Hepatocyte (in vitro differentiated cells): ENCODE results near the gene HAUS7. TPM values are rescaled to one million over a fixed set of nuclear protein-coding genes. Genes with fewer than 3 reads are reported as not detected.

ENCODE experiments used
- DNase-seq: peaks from one replicate; pipeline ENCODE4 v3.0.0-alpha.2; 2016; ENCODE audit warnings: low spot score
- H2AFZ ChIP-seq: fragments of 200-600 bp; sonication (generic); 2 replicates; pipeline ENCODE4 v1.6.0; 2016; ENCODE audit warnings: antibody characterized with exemption, mild to moderate bottlenecking
- H3K27ac ChIP-seq: fragments of 200-600 bp; sonication (generic); 2 replicates; pipeline ENCODE4 v1.5.1; 2016; ENCODE audit warnings: mild to moderate bottlenecking
- H3K27me3 ChIP-seq: fragments of 200-600 bp; sonication (generic); 2 replicates; pipeline ENCODE4 v1.6.1; 2016
- H3K36me3 ChIP-seq: fragments of 200-600 bp; sonication (generic); replicated peaks from 2 replicates; pipeline ENCODE4 v1.5.1; 2016; ENCODE audit warnings: low read depth; ENCODE audit not compliant: insufficient read depth
- H3K4me1 ChIP-seq: fragments of 200-600 bp; sonication (generic); 2 replicates; pipeline ENCODE4 v1.5.1; 2016; ENCODE audit warnings: mild to moderate bottlenecking, moderate library complexity; ENCODE audit not compliant: insufficient read depth
- H3K4me2 ChIP-seq: fragments of 200-600 bp; sonication (generic); 2 replicates; pipeline ENCODE4 v1.6.0; 2016
- H3K4me3 ChIP-seq: fragments of 200-600 bp; sonication (generic); 2 replicates; pipeline ENCODE4 v1.5.1; 2016; ENCODE audit warnings: mild to moderate bottlenecking
- H3K79me2 ChIP-seq: fragments of 200-600 bp; sonication (generic); 2 replicates; pipeline ENCODE4 v1.6.0; 2017; ENCODE audit warnings: mild to moderate bottlenecking
- H3K9me2 ChIP-seq: fragments of 200-600 bp; sonication (generic); replicated peaks from 2 replicates; pipeline ENCODE4 v1.6.0; 2017; ENCODE audit warnings: mild to moderate bottlenecking; ENCODE audit not compliant: insufficient read depth
- H3K9me3 ChIP-seq: fragments of 200-600 bp; sonication (generic); 2 replicates; pipeline ENCODE4 v1.5.1; 2016; ENCODE audit warnings: low read depth, mild to moderate bottlenecking
- H4K20me1 ChIP-seq: fragments of 200-600 bp; sonication (generic); 2 replicates; pipeline ENCODE4 v1.6.0; 2016; ENCODE audit warnings: mild to moderate bottlenecking; ENCODE audit not compliant: insufficient read depth, poor library complexity, severe bottlenecking
- CTCF ChIP-seq: fragments of 200-600 bp; sonication (generic); IDR thresholded peaks from 2 replicates; pipeline ENCODE4 v1.5.1; 2016; ENCODE audit warnings: antibody characterized with exemption, mild to moderate bottlenecking; ENCODE audit not compliant: poor library complexity
- EZH2 ChIP-seq: fragments of 200-600 bp; sonication (generic); IDR thresholded peaks from 2 replicates; pipeline ENCODE4 v1.6.1; 2016; ENCODE audit warnings: antibody characterized with exemption, mild to moderate bottlenecking, borderline replicate concordance
- EZH2phosphoT487 ChIP-seq: fragments of 200-600 bp; sonication (generic); IDR thresholded peaks from one replicate; pipeline ENCODE4 v1.6.1; 2018; ENCODE audit warnings: antibody characterized with exemption, mild to moderate bottlenecking, low read depth, moderate library complexity; ENCODE audit not compliant: unreplicated experiment, severe bottlenecking
- WGBS: methylation state at CpG from one replicate; pipeline ENCODE4 v1.1.6; 2016; ENCODE audit warnings: low lambda C conversion rate; ENCODE audit errors: missing lambda C conversion rate; 5-methylcytosine and 5-hydroxymethylcytosine counted together
- polyA plus RNA-seq: library from polyadenylated mRNA; unstranded; fragments of >200 nt; fragmentation: Nextera tagmentation; extraction: Ambion mirVana; gene quantifications from 2 replicates; pipeline ENCODE4 v1.2.1, GENCODE V29; 2016
- total RNA-seq: library from RNA; depleted of rRNA; stranded (reverse); fragments of >200 nt; gene quantifications from 2 replicates; pipeline ENCODE4 v1.2.3, GENCODE V29; 2014

The HAUS7 gene
- total and polyA plus RNA-seq, 2 experiments from 2014 or later, result 17.5 to 23.1 TPM

- Histone ChIP-seq H2AFZ (no peak within 1 kb of the TSS), H3K4me1 (peaks cover 14% of the 10 kb centered on the region), H3K79me2 (no peaks in the 10 kb centered on the region), H3K4me3 (no peak within 1 kb of the TSS), H3K4me2 (peak within 1 kb of the TSS; percentile 76), H3K36me3 (no peaks in the 10 kb centered on the region), H4K20me1 (no peaks in the 10 kb centered on the region), H3K27me3 (no peaks in the 10 kb centered on the region), H3K9me3 (no peaks in the 10 kb centered on the region), H3K27ac (peak within 1 kb of the TSS; percentile 76), H3K9me2 (no peaks in the 10 kb centered on the region)
- TF ChIP-seq CTCF (peak; percentile 38), EZH2 (no peak)
- 46% methylated on average over 24 of the region's 41 CpGs for WGBS
- peak; percentile 59 for DNase-seq
Measured at GRCh38 chrX:153494541-153495361, 24.4 kb upstream of the HAUS7 start, which contains the start of gene BGN. Gene BGN, plus strand, starts transcription at chrX:153494980. Its CDS starts 9,652 bp downstream, at chrX:153504632.

GRCh38 chrX:153494061-153494460 is 23.7 kb upstream of the HAUS7 start:
- H3K4me3 ChIP-seq, result no peak overlapping the region
- peak overlapping the region; percentile 70 for H3K27ac ChIP-seq
- H4K20me1 ChIP-seq, result no peaks in the 10 kb centered on the region
- no peak overlapping the region for H2AFZ ChIP-seq
- no peaks in the 10 kb centered on the region for H3K9me2 ChIP-seq
- peak overlapping the region; percentile 76 for H3K4me2 ChIP-seq
- peaks cover 14% of the 10 kb centered on the region for H3K4me1 ChIP-seq
- no peaks in the 10 kb centered on the region for H3K79me2 ChIP-seq
- H3K27me3 ChIP-seq, result no peaks in the 10 kb centered on the region
- no peaks in the 10 kb centered on the region for H3K36me3 ChIP-seq
- no peak for DNase-seq
- 74% methylated on average over 10 of the region's 12 CpGs for WGBS
- no peak for TF ChIP-seq CTCF
- TF ChIP-seq EZH2, result no peak
- TF ChIP-seq EZH2phosphoT487, result no peak
- H3K9me3 ChIP-seq, result no peaks in the 10 kb centered on the region

GRCh38 chrX:153493085-153493484 is 22.7 kb upstream of the HAUS7 start:
- Histone ChIP-seq H3K27me3 (no peaks in the 10 kb centered on the region), H2AFZ (no peak overlapping the region), H3K4me2 (no peak overlapping the region), H3K9me2 (no peaks in the 10 kb centered on the region), H3K36me3 (no peaks in the 10 kb centered on the region), H4K20me1 (no peaks in the 10 kb centered on the region), H3K4me1 (peaks cover 21% of the 10 kb centered on the region), H3K79me2 (no peaks in the 10 kb centered on the region), H3K4me3 (no peak overlapping the region), H3K27ac (no peak overlapping the region), H3K9me3 (no peaks in the 10 kb centered on the region)
- TF ChIP-seq EZH2phosphoT487, result no peak
- TF ChIP-seq EZH2, result no peak
- no peak for TF ChIP-seq CTCF
- WGBS, result 80% methylated on average over 9 of the region's 11 CpGs
- no peak for DNase-seq
